NCI-H774 (cell line): Measurements from ENCODE around the gene PLXNC1.
A peak's percentile ranks its signal among the peaks of the same experiment; 100 is the strongest.

Experiments used
- DNase-seq: peaks from one replicate; lab custom pipeline; 2025; lab: John Stamatoyannopoulos, UW

Gene PLXNC1

GRCh38 chr12:94157981-94158411, 9.6 kb downstream of the PLXNC1 start:
- peak; percentile 61 for DNase-seq

GRCh38 chr12:94158666-94159065, 10.3 kb downstream of the PLXNC1 start:
- DNase-seq: no peak

DNA sequence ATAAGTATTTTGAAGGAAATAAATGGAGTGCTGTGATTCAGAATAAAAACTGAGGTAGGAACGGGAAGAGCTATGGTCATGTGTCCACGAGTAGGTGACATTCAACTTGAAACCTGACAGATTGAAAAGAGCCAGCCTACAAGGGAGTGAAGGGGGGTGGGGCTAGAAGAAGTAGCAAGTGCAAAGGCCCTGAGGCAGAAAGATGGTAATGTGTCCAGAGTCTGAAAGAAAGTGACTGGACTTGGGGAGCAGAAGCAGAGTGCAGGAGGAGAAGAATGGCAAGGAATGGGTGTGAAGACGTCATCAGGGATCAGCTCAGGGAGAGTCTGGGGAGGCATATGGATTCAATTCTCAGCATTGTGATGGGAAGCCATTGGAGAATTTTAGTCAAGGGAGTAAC, 13.7 kb downstream of the PLXNC1 start:
- no peak for DNase-seq

DNA sequence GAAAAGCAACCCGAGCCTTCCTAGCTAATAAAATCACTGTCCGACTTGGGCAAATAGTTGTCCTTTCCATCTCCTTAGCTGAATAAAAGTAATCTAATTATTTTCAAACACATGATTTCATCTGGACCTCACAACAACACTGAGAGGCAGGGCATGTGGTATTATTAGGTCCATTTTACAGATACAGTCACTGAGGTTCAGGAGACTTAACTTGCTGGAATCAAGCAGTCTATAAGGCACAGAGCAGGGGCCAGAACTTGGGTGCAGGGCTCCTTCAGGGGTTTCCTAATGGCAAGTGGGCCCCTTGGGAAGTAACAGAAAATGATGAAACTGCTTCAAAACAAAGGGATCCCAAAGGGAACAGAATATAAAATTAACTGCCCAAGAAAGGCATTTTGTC, 15.5 kb downstream of the PLXNC1 start:
- no peak for DNase-seq

DNA sequence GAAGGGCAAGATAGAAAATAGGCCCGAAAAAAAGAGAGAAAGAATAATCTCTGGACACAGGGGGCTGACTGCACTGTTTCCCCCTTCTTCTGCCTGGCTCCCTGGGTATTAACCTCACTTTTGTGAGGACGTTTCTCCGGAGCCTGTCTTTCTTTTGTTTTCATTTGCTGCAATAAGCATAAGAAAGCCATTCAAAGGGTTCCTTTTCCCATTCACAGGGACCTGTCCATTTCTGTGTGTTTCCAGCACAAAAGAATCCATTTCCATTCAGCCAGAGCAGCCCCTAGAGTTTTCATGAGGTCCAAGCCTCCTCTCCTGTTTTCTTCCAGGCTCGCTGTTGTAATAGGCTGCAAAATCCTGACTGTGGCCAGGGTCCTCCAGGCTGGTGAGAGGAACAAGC, 16.8 kb downstream of the PLXNC1 start:
- DNase-seq: no peak

GRCh38 chr12:94165670-94166364, 17.4 kb downstream of the PLXNC1 start:
- DNase-seq: no peak

DNA sequence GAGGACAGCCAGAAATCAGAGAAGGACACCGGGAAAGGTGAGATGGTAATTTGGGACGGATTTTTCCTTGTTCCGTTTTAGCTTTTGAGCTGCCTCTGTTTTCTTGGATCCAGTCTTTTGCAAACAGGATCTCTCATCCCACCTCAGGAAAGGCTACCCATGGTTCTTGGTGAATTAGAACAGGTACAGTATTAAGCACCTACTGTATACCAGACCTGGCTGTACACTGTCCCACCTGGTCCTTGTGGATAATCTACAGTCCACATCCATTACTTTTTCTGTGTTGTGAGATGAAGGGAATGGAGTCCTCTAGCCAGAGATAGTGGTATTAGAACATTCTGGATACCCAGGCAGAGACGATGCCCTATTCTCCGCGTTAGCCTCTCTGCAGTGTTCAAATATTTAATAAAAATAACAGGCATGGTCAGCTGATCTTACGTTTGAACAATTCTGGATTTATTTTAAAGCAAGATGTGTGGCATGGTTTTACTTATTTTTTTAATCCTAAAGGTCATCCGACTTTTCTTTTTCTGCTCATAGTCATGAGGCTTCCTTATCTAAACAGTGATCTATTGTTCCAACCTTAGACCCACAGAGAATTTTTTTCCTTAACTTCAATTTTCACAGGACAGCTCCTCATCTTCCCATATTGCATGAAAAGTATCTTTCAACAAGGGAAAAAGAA, 18.8 kb downstream of the PLXNC1 start:
- no peak for DNase-seq

DNA sequence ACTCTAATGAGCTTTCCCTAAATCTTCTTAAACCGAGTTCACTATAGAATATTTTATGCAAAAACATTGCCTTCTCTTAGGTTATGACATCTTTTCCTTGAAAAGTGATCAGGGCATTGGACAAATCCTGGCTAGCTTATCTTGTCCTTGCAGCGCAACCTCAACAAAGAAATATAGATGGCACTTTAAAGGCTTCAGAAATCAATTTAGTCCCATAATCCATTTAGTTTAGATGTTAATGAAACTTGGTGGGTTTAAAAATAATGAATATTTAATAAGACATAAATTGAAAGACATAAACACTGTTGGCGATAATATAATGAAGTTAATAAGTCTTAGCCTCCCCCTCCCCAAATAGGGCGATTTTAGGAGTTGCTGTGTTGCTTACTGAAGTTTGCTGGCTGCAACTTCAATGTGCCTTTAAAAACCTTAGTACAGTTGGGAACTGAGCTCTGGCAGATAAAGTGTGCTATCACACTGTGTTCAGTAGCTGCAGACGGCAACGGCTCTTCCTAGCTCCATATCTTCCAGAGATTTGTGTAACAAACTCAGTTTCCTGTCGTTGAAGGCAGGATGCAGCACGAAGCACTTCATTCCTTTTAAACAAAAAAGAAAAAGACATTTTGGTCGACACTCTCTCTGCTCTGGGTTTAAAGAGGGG, 19.5 kb downstream of the PLXNC1 start:
- DNase-seq: no peak

DNA sequence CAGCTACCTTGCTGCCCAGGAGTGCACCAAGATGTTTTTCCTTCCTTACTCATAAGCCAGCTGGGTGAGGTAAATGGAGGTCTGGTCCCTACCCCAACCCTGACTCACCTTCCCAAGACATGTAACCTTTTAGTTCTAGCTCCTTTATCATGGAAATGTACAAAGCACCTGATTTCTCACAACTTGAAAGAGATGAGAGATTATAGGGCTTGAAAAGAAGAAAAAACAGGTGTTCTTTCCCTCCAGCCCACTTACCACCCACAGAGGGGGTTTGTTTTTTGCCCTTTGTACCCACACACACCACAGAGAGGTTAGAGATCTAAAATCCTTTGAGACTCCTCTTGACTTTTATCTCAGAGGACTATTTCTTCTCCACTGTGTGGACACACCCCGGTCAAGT, 21.1 kb downstream of the PLXNC1 start:
- DNase-seq: no peak

- no peak for DNase-seq
Observed at GRCh38 chr12:94169966-94170689, 21.8 kb downstream of the PLXNC1 start.

DNA sequence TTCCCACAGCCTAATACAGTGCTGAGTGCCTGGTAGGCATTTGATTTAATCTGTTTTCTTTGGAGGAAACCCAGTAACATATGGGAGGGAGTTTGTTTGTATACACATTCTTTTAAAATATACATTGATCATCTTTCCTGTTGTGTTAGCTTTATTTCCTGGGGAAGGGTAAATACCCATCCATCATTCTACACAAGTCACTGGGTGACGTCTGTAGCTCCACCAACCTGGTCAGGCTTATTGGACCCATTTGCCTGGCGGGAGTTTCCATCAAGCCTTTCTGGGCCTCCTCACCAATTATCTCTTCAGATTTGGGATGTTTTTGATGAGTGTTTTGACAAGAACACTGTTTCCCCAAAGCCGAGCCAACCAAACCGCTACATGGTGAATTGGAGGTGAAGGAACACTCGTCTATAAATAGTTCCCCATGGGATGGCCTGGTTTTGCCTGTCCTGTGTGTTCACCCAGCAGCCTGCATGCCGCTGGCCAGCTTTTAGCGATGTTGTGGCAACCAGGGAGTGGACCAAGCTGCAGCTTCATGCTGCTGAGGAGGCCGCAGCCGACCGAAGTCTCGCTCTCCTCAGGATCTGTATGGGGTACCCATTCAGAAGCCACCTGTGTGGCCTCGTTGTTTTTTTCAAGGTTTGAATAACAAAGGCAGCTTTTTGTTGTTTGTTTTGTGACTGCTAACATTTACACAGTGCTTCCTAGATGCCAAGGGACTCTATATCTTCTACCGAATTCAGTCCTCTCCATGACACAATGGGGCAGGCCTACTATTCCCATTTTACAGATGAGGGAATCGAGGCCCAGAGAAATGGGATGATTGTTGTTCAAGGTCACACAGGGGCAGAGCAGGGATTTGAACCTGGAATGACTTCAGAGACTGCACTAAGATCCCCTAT, 22.6 kb downstream of the PLXNC1 start:
- DNase-seq: no peak

GRCh38 chr12:94171595-94171930, 23.2 kb downstream of the PLXNC1 start:
- no peak for DNase-seq

GRCh38 chr12:94172031-94172430, 23.7 kb downstream of the PLXNC1 start:
- DNase-seq: no peak

- DNase-seq: no peak
Observed at GRCh38 chr12:94172973-94173372, 24.6 kb downstream of the PLXNC1 start.

DNA sequence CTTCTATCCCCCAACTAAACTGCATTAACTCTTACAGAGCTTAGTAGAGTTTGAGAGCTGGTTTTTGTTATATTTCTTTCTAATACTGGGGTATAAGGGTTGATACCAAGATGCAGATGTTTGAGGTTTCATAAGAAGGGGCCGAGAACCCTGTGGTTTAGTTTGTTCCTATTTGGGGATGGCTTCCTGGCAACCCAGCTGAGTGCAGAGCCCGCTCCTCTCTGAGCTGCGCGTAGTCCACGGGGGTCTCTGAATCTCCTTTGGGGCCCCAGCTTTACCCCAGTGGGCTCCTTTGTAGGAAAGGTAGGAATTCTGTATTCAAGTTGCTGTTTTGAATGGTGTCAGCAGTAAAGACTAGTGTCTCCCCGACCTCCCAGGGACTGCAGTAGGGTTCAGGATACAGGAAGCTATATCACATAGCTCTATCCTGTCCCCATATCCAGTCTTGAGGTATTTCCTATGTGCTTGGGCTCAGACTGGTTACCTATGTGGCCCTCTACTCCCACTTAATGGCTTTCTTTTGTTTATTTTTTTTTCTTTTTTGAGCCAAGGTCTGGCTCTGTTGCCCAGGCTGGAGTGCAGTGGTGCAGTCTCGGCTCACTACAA, 25.4 kb downstream of the PLXNC1 start:
- no peak for DNase-seq

DNA sequence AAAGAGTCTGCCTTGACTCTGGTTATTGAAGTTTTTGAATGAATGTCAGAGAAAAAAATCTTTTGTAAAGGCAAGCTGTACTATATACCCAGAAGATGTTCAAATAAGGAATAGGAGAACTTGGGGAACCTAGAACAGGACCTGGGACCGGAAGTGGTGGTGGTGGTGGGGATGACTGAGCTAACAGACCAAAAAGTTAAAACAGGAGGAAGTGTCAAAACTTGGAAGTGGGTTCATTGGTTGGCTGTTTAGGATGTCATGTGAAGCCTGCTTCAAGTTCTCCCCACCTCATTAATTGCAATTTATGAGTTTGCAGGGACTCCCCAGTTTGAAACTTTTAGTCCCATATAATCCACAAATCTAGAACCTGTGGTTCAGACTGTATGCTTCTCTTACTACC, 26.2 kb downstream of the PLXNC1 start:
- no peak for DNase-seq

- no peak for DNase-seq
Observed at GRCh38 chr12:94175763-94176668, 27.6 kb downstream of the PLXNC1 start.

DNA sequence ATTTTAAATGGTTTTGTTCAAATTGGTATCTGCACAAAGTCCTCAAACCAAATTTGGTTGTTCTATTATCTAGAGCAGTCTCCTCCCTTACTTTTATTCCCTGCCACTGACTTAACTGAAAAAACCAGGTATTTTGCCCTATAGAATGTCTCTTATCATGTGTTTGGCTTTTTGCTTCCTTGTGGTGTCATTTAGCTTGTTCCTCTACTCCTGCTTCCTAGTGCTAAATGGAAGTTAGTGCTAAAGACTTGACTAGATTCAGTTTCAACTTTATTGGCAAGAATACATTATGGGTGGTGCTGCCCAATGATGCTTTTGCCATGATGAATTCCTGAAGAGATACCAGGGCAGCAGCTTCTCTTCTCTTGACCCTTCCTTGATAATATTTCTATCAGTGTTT, 29.7 kb downstream of the PLXNC1 start:
- no peak for DNase-seq

GRCh38 chr12:94178882-94179281, 30.5 kb downstream of the PLXNC1 start:
- no peak for DNase-seq

- DNase-seq: no peak
Observed at GRCh38 chr12:94179723-94180122, 31.3 kb downstream of the PLXNC1 start.
